HepG2 (cell line): Measurements from ENCODE around the gene SAMD4B. TPM values are rescaled to one million over a fixed set of nuclear protein-coding genes. Genes with fewer than 3 reads are reported as not detected.

Experiments
- ATF1 ChIP-seq: IDR thresholded peaks from 2 replicates; pipeline ENCODE4 v1.6.1; 2016; ENCODE audit warnings: mild to moderate bottlenecking, control low read depth
- FOSL2 ChIP-seq: sonication (generic); formaldehyde crosslinking; IDR thresholded peaks from 2 replicates; pipeline ENCODE4 v1.4.0; 2020; ENCODE audit warnings: missing genetic modification reagents
- GABPB1 ChIP-seq: IDR thresholded peaks from 2 replicates; pipeline ENCODE4 v1.6.1; 2016; ENCODE audit warnings: mild to moderate bottlenecking, missing genetic modification reagents, moderate library complexity, missing compliant biosample characterization
- GATAD2A ChIP-seq: IDR thresholded peaks from 2 replicates; pipeline ENCODE4 v1.6.1; 2016
- KDM5A ChIP-seq: fragments of 200-600 bp; sonication (generic); IDR thresholded peaks from 2 replicates; pipeline ENCODE4 v1.7.0; 2018; ENCODE audit warnings: antibody characterized with exemption, mild to moderate bottlenecking, low read length, borderline replicate concordance
- MTF1 ChIP-seq: sonication (generic); formaldehyde crosslinking; IDR thresholded peaks from 2 replicates; pipeline ENCODE4 v1.5.0; 2020; ENCODE audit warnings: missing genetic modification reagents
- NFE2L1 ChIP-seq: sonication (generic); formaldehyde crosslinking; IDR thresholded peaks from 2 replicates; pipeline ENCODE4 v1.4.0; 2020; ENCODE audit warnings: missing genetic modification reagents, mild to moderate bottlenecking, borderline replicate concordance
- PATZ1 ChIP-seq: sonication (generic); formaldehyde crosslinking; IDR thresholded peaks from 2 replicates; pipeline ENCODE4 v1.4.0; 2020; ENCODE audit warnings: missing genetic modification reagents
- POLR2AphosphoS5 ChIP-seq: IDR thresholded peaks from 2 replicates; pipeline ENCODE4 v1.6.1; 2012; ENCODE audit warnings: low read depth, low read length
- POLR2G ChIP-seq: fragments of 200-400 bp; formaldehyde crosslinking; IDR thresholded peaks from 2 replicates; pipeline ENCODE4 v1.6.1; 2018; ENCODE audit warnings: mild to moderate bottlenecking, low read depth, low read length, moderate library complexity
- RNF219 ChIP-seq: sonication (generic); formaldehyde crosslinking; IDR thresholded peaks from 2 replicates; pipeline ENCODE4 v1.5.0; 2020; ENCODE audit warnings: mild to moderate bottlenecking, missing genetic modification reagents
- TARDBP ChIP-seq: sonication (generic); formaldehyde crosslinking; IDR thresholded peaks from 2 replicates; pipeline ENCODE4 v1.8.0; 2022; ENCODE audit warnings: mild to moderate bottlenecking, missing genetic modification reagents
- TEAD3 ChIP-seq: optimal IDR thresholded peaks from 2 replicates; pipeline ENCODE3; 2016; ENCODE audit warnings: borderline replicate concordance
- TOE1 ChIP-seq: sonication (generic); formaldehyde crosslinking; IDR thresholded peaks from 2 replicates; pipeline ENCODE4 v1.4.0; 2020; ENCODE audit warnings: mild to moderate bottlenecking, missing genetic modification reagents
- TRIM24 ChIP-seq: sonication (generic); formaldehyde crosslinking; IDR thresholded peaks from 2 replicates; pipeline ENCODE4 v1.8.0; 2022; ENCODE audit warnings: mild to moderate bottlenecking, missing genetic modification reagents
- TSC22D2 ChIP-seq: sonication (generic); formaldehyde crosslinking; IDR thresholded peaks from 2 replicates; pipeline ENCODE4 v1.5.1; 2020; ENCODE audit warnings: missing genetic modification reagents, mild to moderate bottlenecking, borderline replicate concordance
- ZEB1 ChIP-seq: IDR thresholded peaks from 2 replicates; pipeline ENCODE4 v1.6.1; 2012; ENCODE audit warnings: mild to moderate bottlenecking, low read depth, inconsistent platforms; ENCODE audit not compliant: insufficient replicate concordance
- ZNF124 ChIP-seq: sonication (generic); formaldehyde crosslinking; IDR thresholded peaks from 2 replicates; pipeline ENCODE4 v1.4.0; 2020; ENCODE audit warnings: missing genetic modification reagents
- ZNF414 ChIP-seq: sonication (generic); formaldehyde crosslinking; IDR thresholded peaks from 2 replicates; pipeline ENCODE4 v1.5.0; 2020; ENCODE audit warnings: missing genetic modification reagents
- ZNF549 ChIP-seq: sonication (generic); formaldehyde crosslinking; IDR thresholded peaks from 2 replicates; pipeline ENCODE4 v1.5.0; 2020; ENCODE audit warnings: missing genetic modification reagents
- ZNF790 ChIP-seq: sonication (generic); formaldehyde crosslinking; IDR thresholded peaks from 2 replicates; pipeline ENCODE4 v1.8.0; 2022; ENCODE audit warnings: missing genetic modification reagents, mild to moderate bottlenecking, borderline replicate concordance
- ZNF850 ChIP-seq: sonication (generic); formaldehyde crosslinking; conservative IDR thresholded peaks from 2 replicates; pipeline ENCODE4 v1.9.0; 2021; ENCODE audit warnings: mild to moderate bottlenecking, missing genetic modification reagents
- ZNF883 ChIP-seq: sonication (generic); formaldehyde crosslinking; IDR thresholded peaks from 2 replicates; pipeline ENCODE4 v1.5.1; 2020; ENCODE audit warnings: mild to moderate bottlenecking, missing genetic modification reagents; ENCODE audit errors: not compliant biosample characterization
- ZSCAN5A ChIP-seq: sonication (generic); formaldehyde crosslinking; IDR thresholded peaks from 2 replicates; pipeline ENCODE4 v1.8.0; 2022; ENCODE audit warnings: mild to moderate bottlenecking, missing genetic modification reagents, borderline replicate concordance
- polyA plus RNA-seq, 8 experiments: library from polyadenylated mRNA; depleted of rRNA in 3 of 8; stranded (reverse) in 7 of 8; unstranded in 1 of 8; fragments of >200 nt; fragmentation: Illumina TruSeq in 4 of 8; extraction: Trizol in 4 of 8; gene quantifications; 2 replicates each; pipeline versions ENCODE4 v1.2.1 to v1.2.3, GENCODE V29; 2011 to 2016; ENCODE audit warnings: low read depth in 4 of 8, missing spikeins in 1 of 8, mixed read lengths in 1 of 8; ENCODE audit not compliant: insufficient read depth in 1 of 8
- total RNA-seq, 5 experiments: library from RNA; depleted of rRNA; stranded (reverse); fragments of >200 nt; fragmentation: Illumina TruSeq; extraction: Trizol; gene quantifications; 2 replicates each; pipeline ENCODE4 v1.2.3, GENCODE V29; 2016; ENCODE audit warnings: low read depth in 1 of 5

Gene SAMD4B
- total and polyA plus RNA-seq, 2 of the 13 experiments (the other 11 are each of a cell fraction or from before 2014, with no cell fraction given) = 26.0 to 31.8 TPM

DNA sequence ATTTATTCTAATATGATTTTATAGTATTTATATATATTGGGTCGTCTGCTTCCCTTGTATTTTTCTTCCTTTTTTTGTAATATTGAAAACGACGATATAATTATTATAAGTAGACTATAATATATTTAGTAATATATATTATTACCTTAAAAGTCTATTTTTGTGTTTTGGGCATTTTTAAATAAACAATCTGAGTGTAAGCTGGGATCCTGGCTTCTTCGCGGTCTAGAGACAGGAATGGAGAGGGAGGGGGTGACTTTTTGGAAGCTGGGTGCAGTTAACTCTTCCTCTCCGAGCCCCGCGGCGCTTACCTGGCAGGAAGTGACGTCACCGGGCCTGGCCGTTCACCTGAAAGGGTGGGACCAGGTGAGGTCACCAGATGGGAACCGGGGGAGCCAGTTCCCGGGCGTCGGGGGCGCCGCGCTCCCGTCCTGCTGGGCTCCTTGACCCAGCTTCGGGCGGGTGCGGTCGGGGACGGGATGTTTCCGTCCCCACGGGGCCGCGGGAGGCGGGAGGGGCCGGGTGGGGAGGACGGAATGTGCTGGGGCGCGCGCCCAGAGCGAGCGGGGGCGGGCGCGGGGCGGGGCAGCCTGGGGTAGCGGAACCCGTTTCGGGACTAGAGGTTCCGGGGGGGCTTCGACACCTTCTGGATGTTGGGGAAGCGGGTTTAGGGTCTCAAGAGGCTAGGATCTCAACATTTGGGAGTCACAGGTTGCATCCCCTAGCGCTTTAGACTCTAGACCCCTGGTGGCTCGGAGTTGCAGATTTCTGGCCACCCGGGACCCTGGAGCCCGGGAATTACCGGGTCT lies 67.2 kb downstream of the SAMD4B start (continued):
- TF ChIP-seq RNF219 (CRISPR knock-in tag) (0 out of 2 replicates have a peak, but pooled peaks have one; percentile 37), ATF1 (peak; percentile 69), ZNF124 (CRISPR knock-in tag) (peak; percentile 8; the same call in 1 of the 2 replicates), ZNF790 (CRISPR knock-in tag) (0 out of 2 replicates have a peak, but pooled peaks have one; percentile 30), ZEB1 (peak; percentile 100), ZNF850 (CRISPR knock-in tag) (no peak), POLR2G (peak; percentile 86), NFE2L1 (CRISPR knock-in tag) (no peak), GATAD2A (CRISPR knock-in tag) (peak; percentile 31; the same call in 1 of the 2 replicates), MTF1 (no peak), KDM5A (no peak), ZNF549 (CRISPR knock-in tag) (no peak), TARDBP (CRISPR knock-in tag) (peak; percentile 49; the same call in 1 of the 2 replicates), ZNF414 (CRISPR knock-in tag) (0 out of 2 replicates have a peak, but pooled peaks have one; percentile 56), TEAD3 (CRISPR knock-in tag) (peak; percentile 31), TOE1 (no peak), ZSCAN5A (CRISPR knock-in tag) (peak; percentile 30; the same call in 1 of the 2 replicates), ZNF883 (CRISPR knock-in tag) (peak; percentile 60), TRIM24 (CRISPR knock-in tag) (no peak), PATZ1 (CRISPR knock-in tag) (peak; percentile 62), TSC22D2 (peak; percentile 15; the same call in 1 of the 2 replicates), FOSL2 (CRISPR knock-in tag) (peak; percentile 61), GABPB1 (CRISPR knock-in tag) (peak; percentile 88), POLR2AphosphoS5 (peak; percentile 73)
